IPS DF 6.9 (cell line): ENCODE results near the gene IVL.

Experiments used
- DNase-seq: peaks from one replicate; pipeline ENCODE4 v3.0.0-alpha.2; 2013; ENCODE audit warnings: low read depth, low spot score
- H3K27ac ChIP-seq: one replicate; pipeline ENCODE4 v1.5.1; 2013; ENCODE audit warnings: low read length, control low read depth
- H3K27me3 ChIP-seq: 2 replicates; pipeline ENCODE4 v1.6.1; 2013; ENCODE audit warnings: mild to moderate bottlenecking, low read length; ENCODE audit not compliant: control insufficient read depth, insufficient read depth
- H3K36me3 ChIP-seq: 2 replicates; pipeline ENCODE4 v1.6.1; 2013; ENCODE audit warnings: low read length; ENCODE audit not compliant: control insufficient read depth, insufficient read depth
- H3K4me1 ChIP-seq: 2 replicates; pipeline ENCODE4 v1.6.1; 2013; ENCODE audit warnings: low read length; ENCODE audit not compliant: control insufficient read depth, insufficient read depth
- H3K4me3 ChIP-seq: 2 replicates; pipeline ENCODE4 v1.5.1; 2013; ENCODE audit warnings: mild to moderate bottlenecking, low read length
- H3K9me3 ChIP-seq: 2 replicates; pipeline ENCODE4 v1.6.1; 2013; ENCODE audit warnings: low read length, inconsistent platforms; ENCODE audit not compliant: control insufficient read depth, insufficient read depth
- WGBS: extraction: QIAGEN DNeasy Blood & Tissue Kit; methylation state at CpG from one replicate; pipeline ENCODE4 v1.1.7; 2013; ENCODE audit warnings: mixed read lengths, missing lambda C conversion rate; ENCODE audit not compliant: insufficient read length, insufficient coverage; 5-methylcytosine and 5-hydroxymethylcytosine counted together

The IVL gene

GRCh38 chr1:152924191-152924590 is 15.8 kb downstream of the IVL start:
- no peaks in the 10 kb centered on the region for H3K27me3 ChIP-seq
- DNase-seq: no peak
- no peak overlapping the region for H3K4me3 ChIP-seq
- peaks cover 2% of the 10 kb centered on the region; the same call in 1 of the 2 replicates for H3K9me3 ChIP-seq
- WGBS: no CpG with 5 or more reads among the region's 2 CpGs
- no peaks in the 10 kb centered on the region for H3K4me1 ChIP-seq
- no peak overlapping the region for H3K27ac ChIP-seq
- no peaks in the 10 kb centered on the region for H3K36me3 ChIP-seq

- no peaks in the 10 kb centered on the region for H3K4me1 ChIP-seq
- no peaks in the 10 kb centered on the region for H3K27me3 ChIP-seq
- no peaks in the 10 kb centered on the region for H3K36me3 ChIP-seq
- WGBS: no CpG with 5 or more reads among the region's 3 CpGs
- peaks cover 2% of the 10 kb centered on the region; the same call in 1 of the 2 replicates for H3K9me3 ChIP-seq
- no peak for DNase-seq
- no peak overlapping the region for H3K27ac ChIP-seq
- H3K4me3 ChIP-seq: no peak overlapping the region
These were observed 17.7 kb downstream of the IVL start for GRCh38 chr1:152926091-152926490.

GRCh38 chr1:152928671-152929070 is 20.3 kb downstream of the IVL start:
- H3K27me3 ChIP-seq: no peaks in the 10 kb centered on the region
- H3K9me3 ChIP-seq: peaks cover 2% of the 10 kb centered on the region; the same call in 1 of the 2 replicates
- H3K27ac ChIP-seq: no peak overlapping the region
- no peaks in the 10 kb centered on the region for H3K4me1 ChIP-seq
- no peaks in the 10 kb centered on the region for H3K36me3 ChIP-seq
- WGBS: no CpG with 5 or more reads among the region's 3 CpGs
- no peak for DNase-seq
- no peak overlapping the region for H3K4me3 ChIP-seq

- Histone ChIP-seq H3K27me3 (no peaks in the 10 kb centered on the region), H3K4me1 (no peaks in the 10 kb centered on the region; the same call in 1 of the 2 replicates), H3K9me3 (no peaks in the 10 kb centered on the region), H3K36me3 (no peaks in the 10 kb centered on the region), H3K4me3 (no peak overlapping the region), H3K27ac (no peak overlapping the region)
- WGBS: no CpG with 5 or more reads among the region's 4 CpGs
- no peak for DNase-seq
These were observed 23.9 kb downstream of the IVL start for GRCh38 chr1:152932170-152932811.

- Histone ChIP-seq H3K27ac (no peak overlapping the region), H3K4me1 (no peaks in the 10 kb centered on the region; the same call in 1 of the 2 replicates), H3K9me3 (no peaks in the 10 kb centered on the region), H3K36me3 (no peaks in the 10 kb centered on the region), H3K4me3 (no peak overlapping the region), H3K27me3 (no peaks in the 10 kb centered on the region)
- no peak for DNase-seq
- WGBS: no CpG with 5 or more reads among the region's 2 CpGs
These were observed 24.9 kb downstream of the IVL start for GRCh38 chr1:152933196-152933595.

- Histone ChIP-seq H3K9me3 (no peaks in the 10 kb centered on the region), H3K27me3 (no peaks in the 10 kb centered on the region), H3K27ac (no peak overlapping the region), H3K4me3 (no peak overlapping the region), H3K36me3 (no peaks in the 10 kb centered on the region), H3K4me1 (no peaks in the 10 kb centered on the region)
- DNase-seq: no peak
- no CpG with 5 or more reads among the region's 1 CpG for WGBS
These were observed 32.3 kb downstream of the IVL start for GRCh38 chr1:152940614-152941013.

GRCh38 chr1:152941037-152941711 is 32.8 kb downstream of the IVL start:
- Histone ChIP-seq H3K36me3 (no peaks in the 10 kb centered on the region), H3K27me3 (no peaks in the 10 kb centered on the region), H3K27ac (no peak overlapping the region), H3K4me3 (no peak overlapping the region), H3K9me3 (no peaks in the 10 kb centered on the region), H3K4me1 (no peaks in the 10 kb centered on the region)
- DNase-seq: no peak
- no CpG with 5 or more reads among the region's 8 CpGs for WGBS

- no CpG with 5 or more reads among the region's 2 CpGs for WGBS
- Histone ChIP-seq H3K27me3 (no peaks in the 10 kb centered on the region), H3K9me3 (no peaks in the 10 kb centered on the region), H3K36me3 (no peaks in the 10 kb centered on the region), H3K27ac (no peak overlapping the region), H3K4me3 (no peak overlapping the region), H3K4me1 (no peaks in the 10 kb centered on the region)
- DNase-seq: no peak
These were observed 33.8 kb downstream of the IVL start for GRCh38 chr1:152942161-152942560.

GRCh38 chr1:152946248-152946647 is 37.9 kb downstream of the IVL start:
- H3K27me3 ChIP-seq: no peaks in the 10 kb centered on the region
- DNase-seq: no peak
- no peaks in the 10 kb centered on the region for H3K4me1 ChIP-seq
- H3K36me3 ChIP-seq: no peaks in the 10 kb centered on the region
- H3K27ac ChIP-seq: no peak overlapping the region
- H3K4me3 ChIP-seq: no peak overlapping the region
- no CpG with 5 or more reads among the region's 3 CpGs for WGBS
- H3K9me3 ChIP-seq: no peaks in the 10 kb centered on the region

GRCh38 chr1:152946651-152947256 is 38.4 kb downstream of the IVL start, which contains the start of gene SPRR5:
Gene SPRR5 (plus strand): TSS chr1:152947206. CDS start chr1:152948555, 1,349 bp downstream.
- DNase-seq: no peak
- no CpG with 5 or more reads among the region's 4 CpGs for WGBS
- Histone ChIP-seq H3K27ac (no peak within 1 kb of the TSS), H3K4me3 (no peak within 1 kb of the TSS), H3K36me3 (no peaks in the 10 kb centered on the region), H3K4me1 (no peaks in the 10 kb centered on the region), H3K27me3 (no peaks in the 10 kb centered on the region), H3K9me3 (no peaks in the 10 kb centered on the region)
